Uterus (tissue), 2 donors: ENCODE data around the gene VAC14.

ENCODE experiments used
- CTCF ChIP-seq, 4 experiments: fragments of 200-600 bp in 2 of 4; fragments of 450-650 bp in 2 of 4; sonication (generic) in 2 of 4; IDR thresholded peaks; one replicate each; pipeline ENCODE4 v1.5.1; 2016 to 2019; ENCODE audit warnings: antibody characterized with exemption in 4 of 4, mild to moderate bottlenecking in 2 of 4, moderate library complexity in 1 of 4
- POLR2A ChIP-seq, 2 donors: fragments of 450-650 bp; IDR thresholded peaks; one replicate each; pipeline ENCODE4 v1.6.1; 2016; ENCODE audit warnings: antibody characterized with exemption in 2 of 2, mild to moderate bottlenecking in 1 of 2, moderate library complexity in 1 of 2

GRCh38 chr16:70741783-70742125 lies 59.2 kb downstream of the VAC14 start:
- TF ChIP-seq CTCF (IDR thresholded peaks at IDR 0.05) (no peak), POLR2A (IDR thresholded peaks at IDR 0.05) (no peak)
